ENCODE results near the gene TLE2. TPM values are rescaled to one million over a fixed set of nuclear protein-coding genes. Genes with fewer than 3 reads are reported as not detected.

Gene TLE2
- total and polyA plus RNA-seq, 9 of the 15 experiments (the other 6 are each of a cell fraction or from before 2014, with no cell fraction given) = 0.35 to 13.1 (median 6.2) TPM

- no TSS peak for BruUV-seq (replicated peaks)
- intact Hi-C loops (cut with micrococcal nuclease) = loop anchor here (1.0 to 5.0 kb wide), 2 partner anchors 37 to 58 kb away; partner anchors contain the start of gene TLE6
- no peak for TF ChIP-seq ZBTB1 (CRISPR knock-in tag; IDR thresholded peaks at IDR 0.05; ENCODE audit: borderline replicate concordance, low read depth)
- TF ChIP-seq E2F4 (CRISPR knock-in tag; IDR thresholded peaks at IDR 0.05; ENCODE audit: low read depth) = no peak
- no peak; the same call in 1 of the 2 replicates for TF ChIP-seq ZNF24 (IDR thresholded peaks at IDR 0.05)
- peak; percentile 68 for TF ChIP-seq PHF20 (IDR thresholded peaks at IDR 0.05; ENCODE audit: partially characterized antibody)
- TF ChIP-seq POLR2H (tag; IDR thresholded peaks at IDR 0.05; ENCODE audit: low read depth) = peak; percentile 66; the same call in 1 of the 2 replicates
- no peak for TF ChIP-seq PTTG1 (tag; IDR thresholded peaks at IDR 0.05; ENCODE audit: low read depth)
- no peak for TF ChIP-seq NFXL1 (CRISPR knock-in tag; IDR thresholded peaks at IDR 0.05)
- TF ChIP-seq ZNF318 (IDR thresholded peaks at IDR 0.05; ENCODE audit: borderline replicate concordance in 1 of 2, low read depth in 1 of 2) = no peak
- no peak; the same call in 1 of the 2 replicates for TF ChIP-seq GABPA (tag; conservative IDR thresholded peaks at IDR 0.05; ENCODE audit: low read depth)
- TF ChIP-seq NEUROD1 (IDR thresholded peaks at IDR 0.05; ENCODE audit: borderline replicate concordance, low read depth, low read length, partially characterized antibody) = peak; percentile 77
- no peak for TF ChIP-seq ZSCAN29 (IDR thresholded peaks at IDR 0.05)
- no peak for TF ChIP-seq CCAR2 (IDR thresholded peaks at IDR 0.05; ENCODE audit: low read depth, low read length)
- TF ChIP-seq ZNF212 (CRISPR knock-in tag; IDR thresholded peaks at IDR 0.05) = no peak
Observed at GRCh38 chr19:3035542-3036118, 6.5 kb upstream of the TLE2 start.

More at GRCh38 chr19:3035542-3036118, 6.5 kb upstream of the TLE2 start:
- peak; percentile 99 to 100 (median 99) for DNase-seq (ENCODE audit: extremely low read depth in 1 of 4, low spot score in 3 of 4)
- peak overlapping the region; percentile 95 for H2AFZ ChIP-seq (ENCODE audit: low read depth, low read length)
- H3K36me3 ChIP-seq (ENCODE audit: control insufficient read depth, insufficient read depth, low read length) = no peaks in the 10 kb centered on the region
- peak; percentile 92 for ATAC-seq
- peak; percentile 100 for FAIRE-seq
- H4K20me1 ChIP-seq (replicated peaks; ENCODE audit: control insufficient read depth, insufficient read depth, low read length) = no peaks in the 10 kb centered on the region
- ChIA-PET POLR2A (interaction anchor here (0.6 to 2.9 kb wide), 21 partner anchors 9 to 108 kb away, joined by 3 to 21 read pairs (median 4); partner anchors contain the start of genes TLE6 and ZNF77), CTCF (ENCODE audit: low intra/inter-chr PET ratio) (no interaction called here)
- no peaks in the 10 kb centered on the region for H3K27me3 ChIP-seq (ENCODE audit: control insufficient read depth in 2 of 2, insufficient read depth in 2 of 2, low read length in 2 of 2)
- H3K27ac ChIP-seq (ENCODE audit: extremely low read depth, low read depth, low read length) = peak overlapping the region; percentile 90
- H3K4me2 ChIP-seq (ENCODE audit: insufficient read depth, low read length) = peak overlapping the region; percentile 89
- peak overlapping the region; percentile 90 to 92 for H3K9ac ChIP-seq (ENCODE audit: insufficient read depth in 1 of 2, low read depth in 2 of 2, low read length in 2 of 2)
- peaks cover 35 to 46% of the 10 kb centered on the region in 2 experiments for H3K4me1 ChIP-seq (replicated peaks in 1 of 2; ENCODE audit: control insufficient read depth in 2 of 2, insufficient read depth in 2 of 2, low read length in 2 of 2)
- peak overlapping the region; percentile 61 for H3K4me3 ChIP-seq
- in situ Hi-C loops (cut with MboI) = no loop called here
- no peaks in the 10 kb centered on the region for H3K9me3 ChIP-seq (replicated peaks; ENCODE audit: control insufficient read depth, insufficient read depth, low read depth, low read length)
- WGBS (ENCODE audit: insufficient coverage, low coverage, missing lambda C conversion rate) = 1% methylated on average over 29 of the region's 29 CpGs
- H3K9me1 ChIP-seq (ENCODE audit: control insufficient read depth, insufficient read depth, low read length) = no peaks in the 10 kb centered on the region
- H3K79me2 ChIP-seq (ENCODE audit: control insufficient read depth, insufficient read depth, low read length) = peaks cover 7% of the 10 kb centered on the region; the same call in 1 of the 3 replicates
